IPS-15b (cell line): ENCODE data around the gene OCA2.
"Not testable (repeated sequence)": the region's sequence is repeated elsewhere in the genome, so short reads cannot be mapped to it uniquely, and the experiment has no call there.

Experiments
- H3K27me3 ChIP-seq: one replicate; pipeline ENCODE4 v1.6.1; 2013; ENCODE audit warnings: low read length; ENCODE audit not compliant: control insufficient read depth, insufficient read depth
- H3K36me3 ChIP-seq: one replicate; pipeline ENCODE4 v1.6.1; 2013; ENCODE audit warnings: low read length; ENCODE audit not compliant: control insufficient read depth, insufficient read depth
- H3K4me1 ChIP-seq: one replicate; pipeline ENCODE4 v1.6.1; 2013; ENCODE audit warnings: mild to moderate bottlenecking, low read length; ENCODE audit not compliant: control insufficient read depth, insufficient read depth
- H3K4me3 ChIP-seq: one replicate; pipeline ENCODE4 v1.5.1; 2013; ENCODE audit warnings: low read depth, low read length
- H3K9ac ChIP-seq: one replicate; pipeline ENCODE4 v1.6.1; 2013; ENCODE audit warnings: low read depth, mild to moderate bottlenecking, low read length
- H3K9me3 ChIP-seq: one replicate; pipeline ENCODE4 v1.6.1; 2013; ENCODE audit warnings: mild to moderate bottlenecking, low read length; ENCODE audit not compliant: control insufficient read depth, insufficient read depth

OCA2 gene

DNA sequence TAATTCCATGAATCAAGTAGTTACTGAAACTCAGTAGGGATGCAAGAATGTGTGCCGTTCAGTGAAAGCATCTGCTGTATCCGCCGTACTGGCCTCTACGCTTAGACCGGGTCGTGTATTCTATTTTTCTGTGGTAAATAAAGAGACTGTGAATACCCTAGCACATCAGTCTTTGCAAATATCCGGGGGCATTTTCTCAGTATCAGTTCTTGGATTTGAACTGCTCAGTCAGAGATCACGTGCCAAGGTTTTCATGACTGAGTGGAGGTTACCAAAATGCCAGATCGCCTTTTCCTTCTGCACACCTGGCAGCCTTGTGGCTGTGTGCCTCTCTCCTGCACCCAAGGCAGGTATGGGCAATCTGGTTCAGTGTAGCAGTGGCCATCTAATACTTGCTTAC, 377.0 kb downstream of the OCA2 start:
- no peaks in the 10 kb centered on the region for H3K36me3 ChIP-seq
- no peaks in the 10 kb centered on the region for H3K9me3 ChIP-seq
- H3K4me3 ChIP-seq, result no peak overlapping the region
- H3K27me3 ChIP-seq, result no peaks in the 10 kb centered on the region
- H3K4me1 ChIP-seq, result no peaks in the 10 kb centered on the region
- H3K9ac ChIP-seq, result no peak overlapping the region

DNA sequence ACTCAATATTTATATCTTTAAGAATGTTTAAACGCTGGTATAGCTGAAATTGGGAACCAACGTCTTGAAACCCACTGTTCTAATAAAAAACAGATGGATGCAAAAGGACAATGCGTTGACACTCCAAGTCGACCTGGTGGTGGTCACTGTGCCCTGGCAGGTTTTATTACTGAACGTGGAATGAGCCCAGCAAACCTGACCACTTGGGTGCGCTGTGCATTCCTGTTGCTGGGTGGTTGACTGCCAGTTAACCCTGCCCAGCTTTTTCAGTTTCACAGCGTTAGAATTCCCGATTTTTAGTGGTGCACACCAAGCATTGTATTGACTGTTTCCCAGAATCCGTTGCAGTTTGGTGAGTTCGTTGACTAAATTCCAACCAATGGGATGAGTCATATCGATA, 384.4 kb downstream of the OCA2 start:
- Histone ChIP-seq H3K4me3 (no peak overlapping the region), H3K9me3 (no peaks in the 10 kb centered on the region), H3K9ac (no peak overlapping the region), H3K36me3 (no peaks in the 10 kb centered on the region), H3K4me1 (no peaks in the 10 kb centered on the region), H3K27me3 (no peaks in the 10 kb centered on the region)

DNA sequence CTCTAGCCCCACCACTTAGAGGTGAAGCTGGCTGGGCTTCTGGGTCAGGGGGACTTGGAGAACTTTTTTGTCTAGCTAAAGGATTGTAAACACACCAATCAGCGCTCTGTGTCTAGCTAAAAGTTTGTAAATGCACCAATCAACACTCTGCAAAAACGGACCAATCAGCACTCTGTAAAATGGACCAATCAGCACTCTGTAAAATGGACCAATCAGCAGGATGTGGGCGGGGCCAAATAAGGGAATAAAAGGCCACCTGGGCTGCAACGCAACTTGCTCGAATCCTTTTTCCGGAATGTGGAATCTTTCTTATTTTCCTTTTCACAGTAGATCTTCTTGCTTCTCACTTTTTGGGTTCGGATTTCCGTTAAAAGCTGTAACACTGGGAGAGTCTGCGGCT, 385.3 kb downstream of the OCA2 start:
- not testable (repeated sequence) for H3K4me1 ChIP-seq, H3K4me3 ChIP-seq, H3K27me3 ChIP-seq, H3K36me3 ChIP-seq, H3K9ac ChIP-seq, H3K9me3 ChIP-seq

DNA sequence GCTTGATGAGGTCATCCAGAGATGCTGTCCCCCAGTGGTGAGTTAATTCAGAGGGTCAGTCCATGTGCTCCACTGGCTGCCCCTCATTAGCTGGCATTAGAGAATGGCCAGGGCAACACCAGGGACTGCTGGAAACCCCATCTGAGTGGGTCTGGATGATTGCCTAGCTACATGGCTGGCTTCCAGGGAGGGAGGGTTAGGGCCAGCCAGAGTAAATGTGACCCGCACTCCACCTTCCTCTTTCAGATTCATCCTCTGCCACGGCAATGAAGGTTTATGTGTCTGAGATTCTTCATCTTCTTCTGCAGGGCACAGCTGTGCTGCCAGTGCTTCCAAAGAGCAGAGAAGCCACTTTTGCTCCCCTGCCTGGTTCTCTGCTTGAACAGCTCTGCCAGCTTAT, 391.9 kb downstream of the OCA2 start:
- no peaks in the 10 kb centered on the region for H3K27me3 ChIP-seq
- H3K4me3 ChIP-seq, result no peak overlapping the region

DNA sequence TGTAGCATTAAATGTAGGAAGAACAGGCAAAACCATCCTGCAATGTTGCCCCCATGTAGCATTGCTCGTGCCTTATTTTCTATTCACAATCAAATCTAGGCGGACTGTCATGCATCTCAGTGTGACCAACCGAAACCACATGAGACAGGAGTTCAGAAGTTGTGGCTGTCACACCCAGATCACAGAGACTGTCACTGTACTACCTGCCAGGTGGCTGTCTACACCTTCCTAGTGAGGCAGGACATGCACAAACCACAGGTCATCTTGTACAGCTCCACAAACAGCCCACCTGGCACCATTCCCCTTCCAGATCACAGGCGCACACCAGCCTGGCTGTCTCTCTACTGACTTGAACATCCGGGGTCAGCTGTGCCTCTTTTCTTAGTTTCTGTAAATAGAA, 392.8 kb downstream of the OCA2 start:
- Histone ChIP-seq H3K4me1 (no peaks in the 10 kb centered on the region), H3K27me3 (no peaks in the 10 kb centered on the region), H3K9me3 (no peaks in the 10 kb centered on the region), H3K36me3 (no peaks in the 10 kb centered on the region), H3K4me3 (no peak overlapping the region), H3K9ac (no peak overlapping the region)

More for the DNA sequence above, 391.9 kb downstream of the OCA2 start:
- Histone ChIP-seq H3K4me1 (no peaks in the 10 kb centered on the region), H3K9me3 (no peaks in the 10 kb centered on the region), H3K36me3 (no peaks in the 10 kb centered on the region), H3K9ac (no peak overlapping the region)

DNA sequence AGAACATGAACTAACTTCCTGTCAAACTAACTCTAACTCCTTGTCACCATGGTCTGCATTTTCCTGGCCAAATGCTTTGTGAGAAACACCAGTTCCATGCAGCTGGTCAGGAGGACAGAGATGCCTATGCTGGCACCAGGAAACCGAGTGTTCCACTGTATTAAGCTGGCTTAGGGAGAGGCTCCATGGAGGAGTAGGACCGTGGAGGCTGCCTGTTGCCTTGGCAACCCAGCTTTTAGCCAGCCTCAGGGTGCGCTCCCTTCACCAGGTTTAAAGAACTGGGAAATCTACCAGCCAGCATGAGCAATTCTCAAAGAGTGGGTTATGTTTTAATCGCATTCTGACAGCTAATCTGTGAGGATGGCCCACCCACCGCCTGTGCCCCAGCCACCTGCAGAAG, 394.1 kb downstream of the OCA2 start:
- no peak overlapping the region for H3K4me3 ChIP-seq
- H3K36me3 ChIP-seq, result no peaks in the 10 kb centered on the region
- no peaks in the 10 kb centered on the region for H3K9me3 ChIP-seq
- H3K27me3 ChIP-seq, result no peaks in the 10 kb centered on the region
- no peaks in the 10 kb centered on the region for H3K4me1 ChIP-seq
- no peak overlapping the region for H3K9ac ChIP-seq
